Astrocyte of the cerebellum (primary cell): ENCODE data around the gene TAB3.
"Not testable (repeated sequence)": the region's sequence is repeated elsewhere in the genome, so short reads cannot be mapped to it uniquely, and the experiment has no call there.

ENCODE experiments used
- DNase-seq: peaks from one replicate; pipeline ENCODE4 v3.0.0-alpha.2; 2011; ENCODE audit warnings: low read depth
- H3K4me3 ChIP-seq: 2 replicates; pipeline ENCODE4 v1.5.1; 2011; ENCODE audit warnings: mild to moderate bottlenecking, low read depth, low read length, moderate library complexity
- CTCF ChIP-seq: IDR thresholded peaks from 2 replicates; pipeline ENCODE4 v1.5.1; 2012; ENCODE audit warnings: low read length, low read depth, moderate library complexity, mild to moderate bottlenecking; ENCODE audit errors: missing control alignments
- in situ Hi-C: cut with HindIII; loops from 2 replicates; pipeline ENCODE4 v1.10.0; 2017; ENCODE audit warnings: low sequenced_read_pairs

Gene TAB3

GRCh38 chrX:30799327-30799726, 89.7 kb downstream of the TAB3 start:
- no peak for DNase-seq
- no peak overlapping the region for H3K4me3 ChIP-seq
- TF ChIP-seq CTCF = no peak
- in situ Hi-C loops = no loop called here

- TF ChIP-seq CTCF = no peak
- no peak for DNase-seq
- no peak overlapping the region for H3K4me3 ChIP-seq
- in situ Hi-C loops = no loop called here
Observed at GRCh38 chrX:30798810-30799209, 90.2 kb downstream of the TAB3 start.

DNA sequence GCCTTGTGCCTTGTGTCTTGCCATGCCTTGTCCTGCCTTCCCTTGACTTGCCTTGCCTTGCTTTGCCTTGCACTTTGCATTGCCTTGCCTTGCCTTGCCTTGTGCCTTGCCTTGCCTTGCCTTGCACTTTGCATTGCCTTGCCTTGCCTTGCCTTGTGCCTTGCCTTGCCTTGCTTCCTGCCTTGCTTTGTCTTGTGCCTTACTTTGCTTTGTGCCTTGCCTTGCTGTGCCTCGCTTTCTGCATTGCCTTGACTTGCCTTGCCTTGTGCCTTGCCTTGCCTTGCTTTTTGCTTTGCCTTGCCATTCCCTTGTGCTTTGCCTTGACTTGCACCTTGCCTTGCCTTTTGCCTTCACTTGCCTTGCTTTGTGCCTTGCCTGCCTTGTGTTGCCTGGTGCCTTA, 91.8 kb downstream of the TAB3 start:
- in situ Hi-C loops, DNase-seq, H3K4me3 ChIP-seq: not testable (repeated sequence)

GRCh38 chrX:30795981-30796958, 92.8 kb downstream of the TAB3 start:
- no peak overlapping the region for H3K4me3 ChIP-seq
- in situ Hi-C loops = no loop called here
- DNase-seq = no peak
- no peak for TF ChIP-seq CTCF

- TF ChIP-seq CTCF = no peak
- no peak overlapping the region for H3K4me3 ChIP-seq
- DNase-seq = no peak
- in situ Hi-C loops = no loop called here
Observed at GRCh38 chrX:30794497-30794896, 94.6 kb downstream of the TAB3 start.

DNA sequence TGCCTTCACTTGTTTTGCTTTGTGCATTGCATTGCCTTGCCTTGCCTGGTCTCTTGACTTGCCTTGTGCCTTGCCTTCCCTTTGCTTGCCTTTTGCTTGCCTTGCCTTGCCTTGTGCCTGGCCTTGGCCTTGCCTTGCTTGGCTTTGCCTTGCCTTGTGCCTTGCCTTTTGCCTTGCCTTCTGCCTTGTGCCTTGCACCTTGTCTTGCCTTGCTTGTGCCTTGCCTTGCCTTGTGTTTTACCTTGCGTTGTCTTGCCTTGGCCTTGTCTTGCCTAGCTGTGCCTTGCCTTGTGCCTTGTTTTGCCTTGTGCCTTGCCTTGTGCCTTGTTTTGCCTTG, 95.3 kb downstream of the TAB3 start:
- DNase-seq = no peak
- in situ Hi-C loops = no loop called here
- H3K4me3 ChIP-seq = no peak overlapping the region
- TF ChIP-seq CTCF = no peak

- in situ Hi-C loops = no loop called here
- no peak overlapping the region for H3K4me3 ChIP-seq
- DNase-seq = no peak
- no peak for TF ChIP-seq CTCF
Observed at GRCh38 chrX:30793075-30793766, 95.8 kb downstream of the TAB3 start.
